Stomach (tissue), 4 donors: Measurements from ENCODE around the gene B4GALNT4.

ENCODE experiments used
- EP300 ChIP-seq: sonication (generic); formaldehyde crosslinking; IDR thresholded peaks from one replicate; pipeline ENCODE4 v1.6.1; 2017; ENCODE audit warnings: antibody characterized with exemption
- POLR2AphosphoS5 ChIP-seq, 3 donors: sonication (generic); formaldehyde crosslinking; IDR thresholded peaks; one replicate each; pipeline ENCODE4 v1.6.1; 2016; ENCODE audit warnings: antibody characterized with exemption in 3 of 3
- TF ChIP-seq, protein P1 (sequence below), 7 experiments: fragments of 450-650 bp in 4 of 7; fragments of 200-600 bp in 3 of 7; sonication (generic) in 3 of 7; IDR thresholded peaks; one replicate each; pipeline ENCODE4 v1.5.1; 2016 to 2019; ENCODE audit warnings: antibody characterized with exemption in 7 of 7, control low read depth in 2 of 7, mild to moderate bottlenecking in 1 of 7

GRCh38 chr11:352456-353031, 16.8 kb upstream of the B4GALNT4 start:
- TF ChIP-seq, protein P1, sequence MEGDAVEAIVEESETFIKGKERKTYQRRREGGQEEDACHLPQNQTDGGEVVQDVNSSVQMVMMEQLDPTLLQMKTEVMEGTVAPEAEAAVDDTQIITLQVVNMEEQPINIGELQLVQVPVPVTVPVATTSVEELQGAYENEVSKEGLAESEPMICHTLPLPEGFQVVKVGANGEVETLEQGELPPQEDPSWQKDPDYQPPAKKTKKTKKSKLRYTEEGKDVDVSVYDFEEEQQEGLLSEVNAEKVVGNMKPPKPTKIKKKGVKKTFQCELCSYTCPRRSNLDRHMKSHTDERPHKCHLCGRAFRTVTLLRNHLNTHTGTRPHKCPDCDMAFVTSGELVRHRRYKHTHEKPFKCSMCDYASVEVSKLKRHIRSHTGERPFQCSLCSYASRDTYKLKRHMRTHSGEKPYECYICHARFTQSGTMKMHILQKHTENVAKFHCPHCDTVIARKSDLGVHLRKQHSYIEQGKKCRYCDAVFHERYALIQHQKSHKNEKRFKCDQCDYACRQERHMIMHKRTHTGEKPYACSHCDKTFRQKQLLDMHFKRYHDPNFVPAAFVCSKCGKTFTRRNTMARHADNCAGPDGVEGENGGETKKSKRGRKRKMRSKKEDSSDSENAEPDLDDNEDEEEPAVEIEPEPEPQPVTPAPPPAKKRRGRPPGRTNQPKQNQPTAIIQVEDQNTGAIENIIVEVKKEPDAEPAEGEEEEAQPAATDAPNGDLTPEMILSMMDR (IDR thresholded peaks at IDR 0.05): no peak
- TF ChIP-seq POLR2AphosphoS5 (IDR thresholded peaks at IDR 0.05) (no peak), EP300 (no peak)
